DMS53 treated with DMSO at 0.1 percent for 48 hours (cell line): ENCODE results near the gene DPP4.
"Not testable (repeated sequence)": the region's sequence is repeated elsewhere in the genome, so short reads cannot be mapped to it uniquely, and the experiment has no call there.

Experiments
- DNase-seq: peaks from one replicate; lab custom pipeline; 2025; ENCODE audit not compliant: unreplicated experiment; lab: John Stamatoyannopoulos, UW

Gene DPP4

GRCh38 chr2:161991991-161992390, 82.0 kb downstream of the DPP4 start:
- no peak for DNase-seq

- DNase-seq: no peak
Observed at GRCh38 chr2:161990741-161991140, 83.3 kb downstream of the DPP4 start.

GRCh38 chr2:161990036-161990435, 84.0 kb downstream of the DPP4 start:
- DNase-seq: no peak

GRCh38 chr2:161988589-161988988, 85.4 kb downstream of the DPP4 start:
- DNase-seq: no peak

- no peak for DNase-seq
Observed at GRCh38 chr2:161987311-161987710, 86.7 kb downstream of the DPP4 start.

GRCh38 chr2:161983866-161984265, 90.1 kb downstream of the DPP4 start:
- no peak for DNase-seq

- no peak for DNase-seq
Observed at GRCh38 chr2:161983331-161983651, 90.7 kb downstream of the DPP4 start.

- no peak for DNase-seq
Observed at GRCh38 chr2:161982548-161983330, 91.3 kb downstream of the DPP4 start.

- no peak for DNase-seq
Observed at GRCh38 chr2:161981679-161982250, 92.2 kb downstream of the DPP4 start.

GRCh38 chr2:161980976-161981375, 93.0 kb downstream of the DPP4 start:
- no peak for DNase-seq

- no peak for DNase-seq
Observed at GRCh38 chr2:161979490-161979889, 94.5 kb downstream of the DPP4 start.

- DNase-seq: not testable (repeated sequence)
Observed at GRCh38 chr2:161977926-161978325, 96.1 kb downstream of the DPP4 start.

- no peak for DNase-seq
Observed at GRCh38 chr2:161976917-161977316, 97.1 kb downstream of the DPP4 start.

- DNase-seq: no peak
Observed at GRCh38 chr2:161976295-161976694, 97.7 kb downstream of the DPP4 start.

GRCh38 chr2:161975813-161976160, 98.2 kb downstream of the DPP4 start:
- no peak for DNase-seq

- no peak for DNase-seq
Observed at GRCh38 chr2:161975062-161975812, 98.8 kb downstream of the DPP4 start.

- DNase-seq: no peak
Observed at GRCh38 chr2:161974461-161974860, 99.6 kb downstream of the DPP4 start.

GRCh38 chr2:161972866-161973265, 101.1 kb downstream of the DPP4 start:
- no peak for DNase-seq

GRCh38 chr2:161972232-161972631, 101.8 kb downstream of the DPP4 start:
- DNase-seq: no peak

GRCh38 chr2:161971551-161971950, 102.5 kb downstream of the DPP4 start:
- no peak for DNase-seq

GRCh38 chr2:161969159-161969558, 104.9 kb downstream of the DPP4 start:
- no peak for DNase-seq

GRCh38 chr2:161965994-161966393, 108.0 kb downstream of the DPP4 start:
- DNase-seq: no peak
